Astrocyte (in vitro differentiated cells and primary cell): Measurements from ENCODE around the gene LSM12. TPM values are rescaled to one million over a fixed set of nuclear protein-coding genes. Genes with fewer than 3 reads are reported as not detected.
A peak's percentile ranks its signal among the peaks of the same experiment; 100 is the strongest.

Source experiments
- DNase-seq: peaks from one replicate; pipeline ENCODE4 v3.0.0-alpha.2; 2010; ENCODE audit warnings: low read depth
- FAIRE-seq: peaks from 2 replicates; lab custom pipeline; 2011; peaks lifted over from hg19 to GRCh38; lab: Jason Lieb, UNC
- H2AFZ ChIP-seq: 2 replicates; pipeline ENCODE4 v1.6.0; 2012; ENCODE audit warnings: low read depth, low read length, inconsistent platforms
- H3K27ac ChIP-seq: 2 replicates; pipeline ENCODE4 v1.5.1; 2011; ENCODE audit warnings: low read depth, low read length, inconsistent platforms
- H3K27me3 ChIP-seq: 2 replicates; pipeline ENCODE4 v1.6.0; 2011; ENCODE audit warnings: low read length, inconsistent platforms; ENCODE audit not compliant: insufficient read depth
- H3K36me3 ChIP-seq: 2 replicates; pipeline ENCODE4 v1.5.1; 2011; ENCODE audit warnings: low read length, inconsistent platforms; ENCODE audit not compliant: insufficient read depth
- H3K4me1 ChIP-seq: 2 replicates; pipeline ENCODE4 v1.5.1; 2011; ENCODE audit warnings: low read length, inconsistent platforms; ENCODE audit not compliant: insufficient read depth
- H3K4me2 ChIP-seq: 2 replicates; pipeline ENCODE4 v1.6.0; 2012; ENCODE audit warnings: low read length, inconsistent platforms
- H3K4me3 ChIP-seq: 2 replicates; pipeline ENCODE4 v1.5.1; 2011; ENCODE audit warnings: low read depth, mild to moderate bottlenecking, low read length, inconsistent platforms; ENCODE audit not compliant: insufficient read depth
- H3K79me2 ChIP-seq: 2 replicates; pipeline ENCODE4 v1.6.0; 2012; ENCODE audit warnings: mild to moderate bottlenecking, low read length, inconsistent platforms; ENCODE audit not compliant: insufficient read depth
- H3K9ac ChIP-seq: 2 replicates; pipeline ENCODE4 v1.6.0; 2012; ENCODE audit warnings: mild to moderate bottlenecking, low read length, inconsistent platforms
- H3K9me3 ChIP-seq: 2 replicates; pipeline ENCODE4 v1.5.1; 2012; ENCODE audit warnings: low read depth, mild to moderate bottlenecking, low read length, inconsistent platforms; ENCODE audit not compliant: insufficient read depth
- H4K20me1 ChIP-seq: 2 replicates; pipeline ENCODE4 v1.6.0; 2012; ENCODE audit warnings: low read length, inconsistent platforms; ENCODE audit not compliant: insufficient read depth
- H3K27ac Mint-ChIP-seq: one replicate; pipeline ENCODE4 v1.8.0; 2021; ENCODE audit warnings: mild to moderate bottlenecking, mixed read lengths; ENCODE audit not compliant: unreplicated experiment
- H3K27me3 Mint-ChIP-seq: one replicate; pipeline ENCODE4 v1.8.0; 2021; ENCODE audit warnings: low read depth, mixed read lengths; ENCODE audit not compliant: unreplicated experiment
- H3K36me3 Mint-ChIP-seq: one replicate; pipeline ENCODE4 v1.8.0; 2021; ENCODE audit warnings: low read depth, mixed read lengths; ENCODE audit not compliant: unreplicated experiment
- H3K4me1 Mint-ChIP-seq: one replicate; pipeline ENCODE4 v1.8.0; 2021; ENCODE audit warnings: low read depth, mixed read lengths; ENCODE audit not compliant: unreplicated experiment
- H3K4me3 Mint-ChIP-seq: one replicate; pipeline ENCODE4 v1.8.0; 2021; ENCODE audit warnings: mild to moderate bottlenecking, moderate library complexity, mixed read lengths; ENCODE audit not compliant: unreplicated experiment
- H3K9me3 Mint-ChIP-seq: one replicate; pipeline ENCODE4 v1.8.0; 2021; ENCODE audit warnings: mild to moderate bottlenecking, mixed read lengths; ENCODE audit not compliant: unreplicated experiment
- CTCF ChIP-seq: IDR thresholded peaks from 2 replicates; pipeline ENCODE4 v1.5.1; 2011; ENCODE audit warnings: low read depth, mild to moderate bottlenecking, inconsistent platforms, low read length, moderate library complexity; ENCODE audit not compliant: insufficient read depth
- EZH2 ChIP-seq: IDR thresholded peaks from 2 replicates; pipeline ENCODE4 v1.6.1; 2012; ENCODE audit warnings: mild to moderate bottlenecking, low read length, inconsistent platforms; ENCODE audit not compliant: insufficient read depth
- total RNA-seq: library from RNA; stranded (reverse); gene quantifications from 2 replicates; pipeline ENCODE4 v1.2.1, GENCODE V29; 2021

LSM12 gene
- total RNA-seq, 1 donor from 2014 or later = 90.5 TPM

GRCh38 chr17:44071772-44072171 is 5.3 kb upstream of the LSM12 start:
- Mint-ChIP-seq H3K36me3 (peaks cover 9% of the 10 kb centered on the region), H3K27ac (peak overlapping the region; percentile 85), H3K9me3 (no peaks in the 10 kb centered on the region), H3K4me1 (peaks cover 10% of the 10 kb centered on the region), H3K4me3 (peak overlapping the region; percentile 97), H3K27me3 (no peaks in the 10 kb centered on the region)
- Histone ChIP-seq H2AFZ (no peak overlapping the region), H3K4me3 (peak overlapping the region; percentile 78), H3K36me3 (no peaks in the 10 kb centered on the region), H3K9ac (peak overlapping the region; percentile 93), H3K4me1 (peaks cover 14% of the 10 kb centered on the region), H3K4me2 (peak overlapping the region; percentile 90), H3K27ac (peak overlapping the region; percentile 95), H4K20me1 (peaks cover 14% of the 10 kb centered on the region), H3K9me3 (no peaks in the 10 kb centered on the region), H3K79me2 (peaks cover 27% of the 10 kb centered on the region), H3K27me3 (no peaks in the 10 kb centered on the region)
- no peak for TF ChIP-seq CTCF
- no peak for TF ChIP-seq EZH2
- FAIRE-seq (no peak), DNase-seq (no peak)

- peak; percentile 52 for FAIRE-seq
- H3K4me3 ChIP-seq = peak overlapping the region; percentile 78
- H3K9ac ChIP-seq = peak overlapping the region; percentile 93
- H3K79me2 ChIP-seq = peaks cover 32% of the 10 kb centered on the region
- H3K27ac Mint-ChIP-seq = peak overlapping the region; percentile 97
- peak overlapping the region; percentile 90 for H3K4me2 ChIP-seq
- H3K27ac ChIP-seq = peak overlapping the region; percentile 95
- no peaks in the 10 kb centered on the region for H3K9me3 ChIP-seq
- DNase-seq = peak; percentile 80
- H4K20me1 ChIP-seq = peaks cover 14% of the 10 kb centered on the region
- H3K9me3 Mint-ChIP-seq = no peaks in the 10 kb centered on the region
- TF ChIP-seq CTCF (no peak), EZH2 (no peak)
- peak overlapping the region; percentile 97 for H3K4me3 Mint-ChIP-seq
- H3K27me3 Mint-ChIP-seq = no peaks in the 10 kb centered on the region
- no peaks in the 10 kb centered on the region for H3K27me3 ChIP-seq
- H3K36me3 Mint-ChIP-seq = peaks cover 5% of the 10 kb centered on the region
- no peaks in the 10 kb centered on the region for H3K36me3 ChIP-seq
- H3K4me1 ChIP-seq = peaks cover 14% of the 10 kb centered on the region
- peak overlapping the region; percentile 82 for H2AFZ ChIP-seq
- peaks cover 12% of the 10 kb centered on the region for H3K4me1 Mint-ChIP-seq
Measured at GRCh38 chr17:44071198-44071520, 4.7 kb upstream of the LSM12 start.

GRCh38 chr17:44070455-44071197 is 4.2 kb upstream of the LSM12 start, which contains the start of gene G6PC3:
Gene G6PC3 (plus strand): TSS chr17:44070735. CDS start chr17:44070966, 231 bp downstream.
- DNase-seq (peak; percentile 96), FAIRE-seq (no peak)
- peaks cover 14% of the 10 kb centered on the region for H3K4me1 ChIP-seq
- H3K27me3 ChIP-seq = no peaks in the 10 kb centered on the region
- peak within 1 kb of the TSS; percentile 97 for H3K27ac Mint-ChIP-seq
- peak within 1 kb of the TSS; percentile 90 for H3K4me2 ChIP-seq
- H3K27ac ChIP-seq = peak within 1 kb of the TSS; percentile 95
- H3K9me3 ChIP-seq = no peaks in the 10 kb centered on the region
- no peaks in the 10 kb centered on the region for H3K9me3 Mint-ChIP-seq
- H3K4me3 ChIP-seq = peak within 1 kb of the TSS; percentile 78
- peaks cover 2% of the 10 kb centered on the region for H3K36me3 Mint-ChIP-seq
- no peaks in the 10 kb centered on the region for H3K36me3 ChIP-seq
- peaks cover 37% of the 10 kb centered on the region for H3K79me2 ChIP-seq
- peak within 1 kb of the TSS; percentile 97 for H3K4me3 Mint-ChIP-seq
- H3K9ac ChIP-seq = peak within 1 kb of the TSS; percentile 93
- no peaks in the 10 kb centered on the region for H3K27me3 Mint-ChIP-seq
- H4K20me1 ChIP-seq = peaks cover 18% of the 10 kb centered on the region
- H3K4me1 Mint-ChIP-seq = peaks cover 12% of the 10 kb centered on the region
- no peak for TF ChIP-seq EZH2
- TF ChIP-seq CTCF = no peak
- H2AFZ ChIP-seq = peak within 1 kb of the TSS; percentile 82
